Hematopoietic multipotent progenitor cell treated with erythropoietin and hydrocortisone succinate and interleukin-3 and kit ligand, for 8 days (in vitro differentiated cells): Measurements from ENCODE around the gene SCUBE3.

ENCODE experiments used
- DNase-seq: peaks from one replicate; pipeline ENCODE4 v3.0.0-alpha.2; 2015

SCUBE3 gene

GRCh38 chr6:35214869-35215664 lies 1.3 kb downstream of the SCUBE3 start:
- DNase-seq: no peak

GRCh38 chr6:35215665-35216411 lies 2.1 kb downstream of the SCUBE3 start:
- DNase-seq: no peak

- DNase-seq: no peak
Measured at GRCh38 chr6:35216412-35216732, 2.6 kb downstream of the SCUBE3 start.

GRCh38 chr6:35216851-35217811 lies 3.4 kb downstream of the SCUBE3 start:
- DNase-seq: no peak

GRCh38 chr6:35218021-35218420 lies 4.3 kb downstream of the SCUBE3 start:
- no peak for DNase-seq

GRCh38 chr6:35218456-35218855 lies 4.7 kb downstream of the SCUBE3 start:
- DNase-seq: no peak

GRCh38 chr6:35219683-35220326 lies 6.0 kb downstream of the SCUBE3 start:
- no peak for DNase-seq

- no peak for DNase-seq
Measured at GRCh38 chr6:35220711-35221110, 7.0 kb downstream of the SCUBE3 start.

- no peak for DNase-seq
Measured at GRCh38 chr6:35223396-35223795, 9.6 kb downstream of the SCUBE3 start.

GRCh38 chr6:35224720-35225119 lies 11.0 kb downstream of the SCUBE3 start:
- no peak for DNase-seq

GRCh38 chr6:35228481-35228880 lies 14.7 kb downstream of the SCUBE3 start:
- DNase-seq: no peak

GRCh38 chr6:35229304-35229703 lies 15.5 kb downstream of the SCUBE3 start:
- DNase-seq: no peak

- DNase-seq: no peak
Measured at GRCh38 chr6:35230498-35230897, 16.7 kb downstream of the SCUBE3 start.

- no peak for DNase-seq
Measured at GRCh38 chr6:35230950-35231349, 17.2 kb downstream of the SCUBE3 start.

- no peak for DNase-seq
Measured at GRCh38 chr6:35231563-35231962, 17.8 kb downstream of the SCUBE3 start.

GRCh38 chr6:35234901-35235300 lies 21.1 kb downstream of the SCUBE3 start:
- DNase-seq: no peak

- no peak for DNase-seq
Measured at GRCh38 chr6:35236223-35236622, 22.5 kb downstream of the SCUBE3 start.

- DNase-seq: no peak
Measured at GRCh38 chr6:35237476-35237875, 23.7 kb downstream of the SCUBE3 start.

- DNase-seq: no peak
Measured at GRCh38 chr6:35238843-35239289, 25.1 kb downstream of the SCUBE3 start.

GRCh38 chr6:35239581-35239980 lies 25.8 kb downstream of the SCUBE3 start:
- no peak for DNase-seq

- peak; percentile 62 for DNase-seq
Measured at GRCh38 chr6:35240838-35241801, 27.4 kb downstream of the SCUBE3 start.
